GM23338 (cell line): ENCODE data around the gene VPS54. TPM values are rescaled to one million over a fixed set of nuclear protein-coding genes. Genes with fewer than 3 reads are reported as not detected.

Source experiments
- ATAC-seq: fragments of 200-7000 bp; cut with Tn5 transposase; 3 replicates; pipeline ENCODE4 v1.9.1; 2020
- DNase-seq: peaks from one replicate; pipeline ENCODE4 v3.0.0-alpha.2; 2015; ENCODE audit warnings: low spot score
- H2AFZ ChIP-seq: fragments of 200-600 bp; sonication (generic); 2 replicates; pipeline ENCODE4 v1.8.0; 2016; ENCODE audit warnings: antibody characterized with exemption, mild to moderate bottlenecking, moderate library complexity
- H3F3A ChIP-seq: fragments of 200-600 bp; sonication (generic); replicated peaks from 2 replicates; pipeline ENCODE4 v1.8.0; 2017; ENCODE audit warnings: antibody characterized with exemption, mixed run types, low read depth
- H3K27ac ChIP-seq: fragments of 200-600 bp; sonication (generic); 2 replicates; pipeline ENCODE4 v1.6.1; 2016; ENCODE audit warnings: low read depth
- H3K27me3 ChIP-seq: fragments of 200-600 bp; sonication (generic); 2 replicates; pipeline ENCODE4 v1.8.0; 2016; ENCODE audit warnings: mild to moderate bottlenecking, mixed run types, moderate library complexity; ENCODE audit not compliant: insufficient read depth
- H3K36me3 ChIP-seq: fragments of 200-600 bp; sonication (generic); 2 replicates; pipeline ENCODE4 v1.8.0; 2016; ENCODE audit warnings: mild to moderate bottlenecking; ENCODE audit not compliant: insufficient read depth
- H3K4me1 ChIP-seq: fragments of 200-600 bp; sonication (generic); 2 replicates; pipeline ENCODE4 v1.8.0; 2016; ENCODE audit warnings: mild to moderate bottlenecking, moderate library complexity; ENCODE audit not compliant: insufficient read depth
- H3K4me2 ChIP-seq: fragments of 200-600 bp; sonication (generic); 2 replicates; pipeline ENCODE4 v1.7.1; 2017; ENCODE audit warnings: mixed run types
- H3K4me3 ChIP-seq: fragments of 200-600 bp; sonication (generic); 2 replicates; pipeline ENCODE4 v1.6.1; 2016; ENCODE audit warnings: mixed run types
- H3K79me2 ChIP-seq: fragments of 200-600 bp; sonication (generic); replicated peaks from 2 replicates; pipeline ENCODE4 v1.8.0; 2017; ENCODE audit warnings: mild to moderate bottlenecking; ENCODE audit not compliant: insufficient read depth
- H3K9me2 ChIP-seq: fragments of 200-600 bp; sonication (generic); 2 replicates; pipeline ENCODE4 v1.8.0; 2017; ENCODE audit not compliant: insufficient read depth
- H4K20me1 ChIP-seq: fragments of 200-600 bp; sonication (generic); replicated peaks from 2 replicates; pipeline ENCODE4 v1.8.0; 2017; ENCODE audit warnings: mild to moderate bottlenecking; ENCODE audit not compliant: insufficient read depth
- H3K27ac Mint-ChIP-seq: 2 replicates; pipeline ENCODE4 v1.8.0; 2020; ENCODE audit warnings: inconsistent platforms, mild to moderate bottlenecking, moderate library complexity, mixed read lengths
- H3K27me3 Mint-ChIP-seq: 3 replicates; pipeline ENCODE4 v1.8.0; 2022; ENCODE audit warnings: low read depth, mild to moderate bottlenecking, moderate library complexity, mixed read lengths, inconsistent platforms; ENCODE audit not compliant: insufficient read depth, poor library complexity
- H3K36me3 Mint-ChIP-seq: 3 replicates; pipeline ENCODE4 v1.8.0; 2021; ENCODE audit warnings: low read depth, mild to moderate bottlenecking, inconsistent platforms, moderate library complexity, mixed read lengths
- H3K4me1 Mint-ChIP-seq: 3 replicates; pipeline ENCODE4 v1.8.0; 2020; ENCODE audit warnings: mild to moderate bottlenecking, inconsistent platforms, mixed read lengths
- H3K4me3 Mint-ChIP-seq: 3 replicates; pipeline ENCODE4 v1.8.0; 2021; ENCODE audit warnings: moderate library complexity, mild to moderate bottlenecking, inconsistent platforms, mixed read lengths
- H3K9me3 Mint-ChIP-seq: 3 replicates; pipeline ENCODE4 v1.8.0; 2020; ENCODE audit warnings: moderate library complexity, mild to moderate bottlenecking, inconsistent platforms, mixed read lengths
- EZH2 ChIP-seq: fragments of 200-600 bp; sonication (generic); IDR thresholded peaks from one replicate; pipeline ENCODE4 v1.8.0; 2017; ENCODE audit warnings: antibody characterized with exemption, mild to moderate bottlenecking, low read depth; ENCODE audit not compliant: unreplicated experiment
- EZH2phosphoT487 ChIP-seq: fragments of 200-600 bp; sonication (generic); IDR thresholded peaks from one replicate; pipeline ENCODE4 v1.8.1; 2018; ENCODE audit warnings: antibody characterized with exemption; ENCODE audit not compliant: unreplicated experiment
- ZNF114 ChIP-seq: fragments of 250-450 bp; sonication (Bioruptor Pico); IDR thresholded peaks from 2 replicates; pipeline ENCODE4 v1.5.0; 2020; ENCODE audit warnings: mild to moderate bottlenecking, moderate library complexity
- ZNF331 ChIP-seq: fragments of 250-450 bp; sonication (Bioruptor Pico); IDR thresholded peaks from 2 replicates; pipeline ENCODE4 v1.5.0; 2020; ENCODE audit warnings: low read depth, mild to moderate bottlenecking, moderate library complexity
- polyA plus RNA-seq: library from polyadenylated mRNA; unstranded; fragments of >200 nt; fragmentation: Nextera tagmentation; extraction: Ambion mirVana; gene quantifications from 2 replicates; pipeline ENCODE4 v1.2.1, GENCODE V29; 2016
- total RNA-seq: library from RNA; depleted of rRNA; stranded (reverse); fragments of >200 nt; shearing (Covaris generic); gene quantifications from 2 replicates; pipeline ENCODE4 v1.2.3, GENCODE V29; 2014
- TF ChIP-seq, protein P1 (sequence below), 2 experiments: fragments of 200-600 bp in 1 of 2; sonication (generic) in 1 of 2; conservative IDR thresholded peaks; 2 replicates each; pipeline versions ENCODE4 v1.5.1 to v1.6.1; 2016 to 2017; ENCODE audit warnings: antibody characterized with exemption in 2 of 2, low read depth in 2 of 2, mild to moderate bottlenecking in 2 of 2, moderate library complexity in 1 of 2
- TF ChIP-seq, protein P2 (sequence below): IDR thresholded peaks from one replicate; pipeline ENCODE4 v1.6.1; 2018; ENCODE audit warnings: antibody characterized with exemption; ENCODE audit not compliant: unreplicated experiment
- TF ChIP-seq, protein P3 (sequence below): fragments of 250-450 bp; sonication (Bioruptor Pico); IDR thresholded peaks from 2 replicates; pipeline ENCODE4 v1.5.0; 2020; ENCODE audit warnings: mild to moderate bottlenecking, moderate library complexity
- TF ChIP-seq, protein P4 (sequence below): IDR thresholded peaks from 2 replicates; pipeline ENCODE4 v1.6.1; 2016; ENCODE audit warnings: antibody characterized with exemption

Gene VPS54
- total and polyA plus RNA-seq, 2 experiments from 2014 or later, result 6.6 to 17.0 TPM

DNA sequence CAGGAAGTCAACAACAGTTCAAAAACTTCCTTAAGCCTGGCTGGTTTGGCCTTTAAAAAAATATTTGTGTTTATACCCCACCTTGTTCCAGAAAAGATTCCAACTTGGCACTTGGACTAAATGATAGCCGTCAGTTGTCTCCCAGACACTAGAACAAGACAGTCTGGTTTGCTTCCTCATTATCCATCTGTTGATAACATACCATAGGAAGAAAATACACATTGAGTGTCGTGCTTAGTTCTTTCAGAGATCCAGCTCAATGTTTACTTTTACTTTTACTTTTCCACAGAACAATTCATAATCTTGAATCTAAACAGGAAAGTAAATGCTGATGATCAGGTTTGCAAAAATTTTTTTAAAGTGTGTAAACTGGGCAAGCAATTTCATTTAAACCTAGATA lies 2.4 kb upstream of the VPS54 start (continued):
- TF ChIP-seq, protein P1, sequence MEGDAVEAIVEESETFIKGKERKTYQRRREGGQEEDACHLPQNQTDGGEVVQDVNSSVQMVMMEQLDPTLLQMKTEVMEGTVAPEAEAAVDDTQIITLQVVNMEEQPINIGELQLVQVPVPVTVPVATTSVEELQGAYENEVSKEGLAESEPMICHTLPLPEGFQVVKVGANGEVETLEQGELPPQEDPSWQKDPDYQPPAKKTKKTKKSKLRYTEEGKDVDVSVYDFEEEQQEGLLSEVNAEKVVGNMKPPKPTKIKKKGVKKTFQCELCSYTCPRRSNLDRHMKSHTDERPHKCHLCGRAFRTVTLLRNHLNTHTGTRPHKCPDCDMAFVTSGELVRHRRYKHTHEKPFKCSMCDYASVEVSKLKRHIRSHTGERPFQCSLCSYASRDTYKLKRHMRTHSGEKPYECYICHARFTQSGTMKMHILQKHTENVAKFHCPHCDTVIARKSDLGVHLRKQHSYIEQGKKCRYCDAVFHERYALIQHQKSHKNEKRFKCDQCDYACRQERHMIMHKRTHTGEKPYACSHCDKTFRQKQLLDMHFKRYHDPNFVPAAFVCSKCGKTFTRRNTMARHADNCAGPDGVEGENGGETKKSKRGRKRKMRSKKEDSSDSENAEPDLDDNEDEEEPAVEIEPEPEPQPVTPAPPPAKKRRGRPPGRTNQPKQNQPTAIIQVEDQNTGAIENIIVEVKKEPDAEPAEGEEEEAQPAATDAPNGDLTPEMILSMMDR (conservative IDR thresholded peaks at IDR 0.05; ENCODE audit: low read depth in 2 of 2), result no peak
- no peak for TF ChIP-seq ZNF331 (CRISPR knock-in tag)
- TF ChIP-seq, protein P2, sequence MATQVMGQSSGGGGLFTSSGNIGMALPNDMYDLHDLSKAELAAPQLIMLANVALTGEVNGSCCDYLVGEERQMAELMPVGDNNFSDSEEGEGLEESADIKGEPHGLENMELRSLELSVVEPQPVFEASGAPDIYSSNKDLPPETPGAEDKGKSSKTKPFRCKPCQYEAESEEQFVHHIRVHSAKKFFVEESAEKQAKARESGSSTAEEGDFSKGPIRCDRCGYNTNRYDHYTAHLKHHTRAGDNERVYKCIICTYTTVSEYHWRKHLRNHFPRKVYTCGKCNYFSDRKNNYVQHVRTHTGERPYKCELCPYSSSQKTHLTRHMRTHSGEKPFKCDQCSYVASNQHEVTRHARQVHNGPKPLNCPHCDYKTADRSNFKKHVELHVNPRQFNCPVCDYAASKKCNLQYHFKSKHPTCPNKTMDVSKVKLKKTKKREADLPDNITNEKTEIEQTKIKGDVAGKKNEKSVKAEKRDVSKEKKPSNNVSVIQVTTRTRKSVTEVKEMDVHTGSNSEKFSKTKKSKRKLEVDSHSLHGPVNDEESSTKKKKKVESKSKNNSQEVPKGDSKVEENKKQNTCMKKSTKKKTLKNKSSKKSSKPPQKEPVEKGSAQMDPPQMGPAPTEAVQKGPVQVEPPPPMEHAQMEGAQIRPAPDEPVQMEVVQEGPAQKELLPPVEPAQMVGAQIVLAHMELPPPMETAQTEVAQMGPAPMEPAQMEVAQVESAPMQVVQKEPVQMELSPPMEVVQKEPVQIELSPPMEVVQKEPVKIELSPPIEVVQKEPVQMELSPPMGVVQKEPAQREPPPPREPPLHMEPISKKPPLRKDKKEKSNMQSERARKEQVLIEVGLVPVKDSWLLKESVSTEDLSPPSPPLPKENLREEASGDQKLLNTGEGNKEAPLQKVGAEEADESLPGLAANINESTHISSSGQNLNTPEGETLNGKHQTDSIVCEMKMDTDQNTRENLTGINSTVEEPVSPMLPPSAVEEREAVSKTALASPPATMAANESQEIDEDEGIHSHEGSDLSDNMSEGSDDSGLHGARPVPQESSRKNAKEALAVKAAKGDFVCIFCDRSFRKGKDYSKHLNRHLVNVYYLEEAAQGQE, result no peak

DNA sequence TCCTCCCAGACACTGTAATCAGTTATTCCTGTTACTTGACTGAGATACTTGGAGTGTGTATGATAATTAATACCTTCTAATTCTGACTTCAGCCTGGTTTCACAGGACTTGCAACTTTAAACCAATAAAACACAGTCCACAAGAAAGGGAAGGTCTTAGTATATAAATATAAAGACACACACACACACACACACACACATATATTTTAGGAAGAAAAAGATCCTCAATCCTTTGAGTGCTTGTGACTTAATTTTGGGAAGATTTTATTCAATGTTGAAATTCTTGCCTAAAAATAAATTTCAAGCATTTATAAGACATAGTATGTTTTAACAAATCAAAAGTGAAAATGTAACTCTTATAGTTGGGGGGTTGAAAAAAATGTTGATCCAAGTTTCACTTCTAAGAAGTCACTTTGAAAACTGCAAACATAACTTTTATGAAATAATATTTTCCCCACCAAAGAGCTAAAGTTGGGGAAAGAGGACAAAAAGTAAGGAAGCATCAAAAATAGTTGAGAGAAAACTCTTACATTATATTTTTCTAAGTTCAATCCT lies 824 bp upstream of the VPS54 start:
- Mint-ChIP-seq H3K4me3 (peak overlapping the region; percentile 88), H3K27me3 (peaks cover 8% of the 10 kb centered on the region), H3K36me3 (no peaks in the 10 kb centered on the region; the same call in 1 of the 3 replicates), H3K27ac (peak overlapping the region; percentile 78), H3K9me3 (no peaks in the 10 kb centered on the region; the same call in 2 of the 3 replicates), H3K4me1 (peaks cover 22% of the 10 kb centered on the region)
- peaks cover 10% of the 10 kb centered on the region for H3K4me1 ChIP-seq
- peak overlapping the region; percentile 94 for H2AFZ ChIP-seq
- H3K36me3 ChIP-seq, result no peaks in the 10 kb centered on the region
- peak overlapping the region; percentile 69 for H3K4me3 ChIP-seq
- H3K27me3 ChIP-seq, result no peaks in the 10 kb centered on the region
- peak overlapping the region; percentile 91 for H3K27ac ChIP-seq
- DNase-seq, result no peak
- no peaks in the 10 kb centered on the region for H3K9me2 ChIP-seq
- peaks cover 35% of the 10 kb centered on the region for H3K79me2 ChIP-seq
- H3K4me2 ChIP-seq, result peak overlapping the region; percentile 81
- H3F3A ChIP-seq, result peaks cover 5% of the 10 kb centered on the region; the same call in 1 of the 2 replicates
- H4K20me1 ChIP-seq, result no peaks in the 10 kb centered on the region; the same call in 1 of the 2 replicates
- no peak for ATAC-seq
- no peak for TF ChIP-seq EZH2
- TF ChIP-seq ZNF114 (CRISPR knock-in tag), result no peak
- TF ChIP-seq ZNF331 (CRISPR knock-in tag), result no peak
- TF ChIP-seq, protein P3, sequence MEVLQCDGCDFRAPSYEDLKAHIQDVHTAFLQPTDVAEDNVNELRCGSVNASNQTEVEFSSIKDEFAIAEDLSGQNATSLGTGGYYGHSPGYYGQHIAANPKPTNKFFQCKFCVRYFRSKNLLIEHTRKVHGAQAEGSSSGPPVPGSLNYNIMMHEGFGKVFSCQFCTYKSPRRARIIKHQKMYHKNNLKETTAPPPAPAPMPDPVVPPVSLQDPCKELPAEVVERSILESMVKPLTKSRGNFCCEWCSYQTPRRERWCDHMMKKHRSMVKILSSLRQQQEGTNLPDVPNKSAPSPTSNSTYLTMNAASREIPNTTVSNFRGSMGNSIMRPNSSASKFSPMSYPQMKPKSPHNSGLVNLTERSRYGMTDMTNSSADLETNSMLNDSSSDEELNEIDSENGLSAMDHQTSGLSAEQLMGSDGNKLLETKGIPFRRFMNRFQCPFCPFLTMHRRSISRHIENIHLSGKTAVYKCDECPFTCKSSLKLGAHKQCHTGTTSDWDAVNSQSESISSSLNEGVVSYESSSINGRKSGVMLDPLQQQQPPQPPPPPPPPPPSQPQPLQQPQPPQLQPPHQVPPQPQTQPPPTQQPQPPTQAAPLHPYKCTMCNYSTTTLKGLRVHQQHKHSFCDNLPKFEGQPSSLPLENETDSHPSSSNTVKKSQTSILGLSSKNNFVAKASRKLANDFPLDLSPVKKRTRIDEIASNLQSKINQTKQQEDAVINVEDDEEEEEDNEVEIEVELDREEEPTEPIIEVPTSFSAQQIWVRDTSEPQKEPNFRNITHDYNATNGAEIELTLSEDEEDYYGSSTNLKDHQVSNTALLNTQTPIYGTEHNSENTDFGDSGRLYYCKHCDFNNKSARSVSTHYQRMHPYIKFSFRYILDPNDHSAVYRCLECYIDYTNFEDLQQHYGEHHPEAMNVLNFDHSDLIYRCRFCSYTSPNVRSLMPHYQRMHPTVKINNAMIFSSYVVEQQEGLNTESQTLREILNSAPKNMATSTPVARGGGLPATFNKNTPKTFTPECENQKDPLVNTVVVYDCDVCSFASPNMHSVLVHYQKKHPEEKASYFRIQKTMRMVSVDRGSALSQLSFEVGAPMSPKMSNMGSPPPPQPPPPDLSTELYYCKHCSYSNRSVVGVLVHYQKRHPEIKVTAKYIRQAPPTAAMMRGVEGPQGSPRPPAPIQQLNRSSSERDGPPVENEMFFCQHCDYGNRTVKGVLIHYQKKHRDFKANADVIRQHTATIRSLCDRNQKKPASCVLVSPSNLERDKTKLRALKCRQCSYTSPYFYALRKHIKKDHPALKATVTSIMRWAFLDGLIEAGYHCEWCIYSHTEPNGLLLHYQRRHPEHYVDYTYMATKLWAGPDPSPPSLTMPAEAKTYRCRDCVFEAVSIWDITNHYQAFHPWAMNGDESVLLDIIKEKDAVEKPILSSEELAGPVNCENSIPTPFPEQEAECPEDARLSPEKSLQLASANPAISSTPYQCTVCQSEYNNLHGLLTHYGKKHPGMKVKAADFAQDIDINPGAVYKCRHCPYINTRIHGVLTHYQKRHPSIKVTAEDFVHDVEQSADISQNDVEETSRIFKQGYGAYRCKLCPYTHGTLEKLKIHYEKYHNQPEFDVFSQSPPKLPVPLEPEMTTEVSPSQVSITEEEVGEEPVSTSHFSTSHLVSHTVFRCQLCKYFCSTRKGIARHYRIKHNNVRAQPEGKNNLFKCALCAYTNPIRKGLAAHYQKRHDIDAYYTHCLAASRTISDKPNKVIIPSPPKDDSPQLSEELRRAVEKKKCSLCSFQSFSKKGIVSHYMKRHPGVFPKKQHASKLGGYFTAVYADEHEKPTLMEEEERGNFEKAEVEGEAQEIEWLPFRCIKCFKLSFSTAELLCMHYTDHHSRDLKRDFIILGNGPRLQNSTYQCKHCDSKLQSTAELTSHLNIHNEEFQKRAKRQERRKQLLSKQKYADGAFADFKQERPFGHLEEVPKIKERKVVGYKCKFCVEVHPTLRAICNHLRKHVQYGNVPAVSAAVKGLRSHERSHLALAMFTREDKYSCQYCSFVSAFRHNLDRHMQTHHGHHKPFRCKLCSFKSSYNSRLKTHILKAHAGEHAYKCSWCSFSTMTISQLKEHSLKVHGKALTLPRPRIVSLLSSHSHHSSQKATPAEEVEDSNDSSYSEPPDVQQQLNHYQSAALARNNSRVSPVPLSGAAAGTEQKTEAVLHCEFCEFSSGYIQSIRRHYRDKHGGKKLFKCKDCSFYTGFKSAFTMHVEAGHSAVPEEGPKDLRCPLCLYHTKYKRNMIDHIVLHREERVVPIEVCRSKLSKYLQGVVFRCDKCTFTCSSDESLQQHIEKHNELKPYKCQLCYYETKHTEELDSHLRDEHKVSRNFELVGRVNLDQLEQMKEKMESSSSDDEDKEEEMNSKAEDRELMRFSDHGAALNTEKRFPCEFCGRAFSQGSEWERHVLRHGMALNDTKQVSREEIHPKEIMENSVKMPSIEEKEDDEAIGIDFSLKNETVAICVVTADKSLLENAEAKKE, result no peak
- TF ChIP-seq EZH2phosphoT487, result no peak
- TF ChIP-seq, protein P1 (conservative IDR thresholded peaks at IDR 0.05; ENCODE audit: low read depth in 2 of 2), result no peak
- TF ChIP-seq, protein P4, sequence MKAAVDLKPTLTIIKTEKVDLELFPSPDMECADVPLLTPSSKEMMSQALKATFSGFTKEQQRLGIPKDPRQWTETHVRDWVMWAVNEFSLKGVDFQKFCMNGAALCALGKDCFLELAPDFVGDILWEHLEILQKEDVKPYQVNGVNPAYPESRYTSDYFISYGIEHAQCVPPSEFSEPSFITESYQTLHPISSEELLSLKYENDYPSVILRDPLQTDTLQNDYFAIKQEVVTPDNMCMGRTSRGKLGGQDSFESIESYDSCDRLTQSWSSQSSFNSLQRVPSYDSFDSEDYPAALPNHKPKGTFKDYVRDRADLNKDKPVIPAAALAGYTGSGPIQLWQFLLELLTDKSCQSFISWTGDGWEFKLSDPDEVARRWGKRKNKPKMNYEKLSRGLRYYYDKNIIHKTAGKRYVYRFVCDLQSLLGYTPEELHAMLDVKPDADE, result no peak
